NCI-H510A (cell line): ENCODE data around the gene EPHA5.
A peak's percentile ranks its signal among the peaks of the same experiment; 100 is the strongest.

Experiments used
- DNase-seq: peaks from one replicate; lab custom pipeline; 2025; lab: John Stamatoyannopoulos, UW

EPHA5 gene

GRCh38 chr4:65495439-65495838, 174.8 kb downstream of the EPHA5 start:
- DNase-seq = no peak

GRCh38 chr4:65482410-65482809, 187.9 kb downstream of the EPHA5 start:
- no peak for DNase-seq

- no peak for DNase-seq
Measured at GRCh38 chr4:65472531-65472930, 197.8 kb downstream of the EPHA5 start.

- DNase-seq = no peak
Measured at GRCh38 chr4:65467068-65467680, 203.1 kb downstream of the EPHA5 start.

- no peak for DNase-seq
Measured at GRCh38 chr4:65461781-65462180, 208.5 kb downstream of the EPHA5 start.

GRCh38 chr4:65457011-65457410, 213.3 kb downstream of the EPHA5 start:
- no peak for DNase-seq

- no peak for DNase-seq
Measured at GRCh38 chr4:65456579-65456978, 213.7 kb downstream of the EPHA5 start.

- DNase-seq = no peak
Measured at GRCh38 chr4:65453398-65453797, 216.9 kb downstream of the EPHA5 start.

- no peak for DNase-seq
Measured at GRCh38 chr4:65450899-65451298, 219.4 kb downstream of the EPHA5 start.

GRCh38 chr4:65437102-65437501, 233.2 kb downstream of the EPHA5 start:
- DNase-seq = no peak

- no peak for DNase-seq
Measured at GRCh38 chr4:65422109-65422508, 248.2 kb downstream of the EPHA5 start.

GRCh38 chr4:65420036-65420435, 250.3 kb downstream of the EPHA5 start:
- DNase-seq = no peak

- DNase-seq = peak; percentile 35
Measured at GRCh38 chr4:65416891-65417290, 253.4 kb downstream of the EPHA5 start.

GRCh38 chr4:65407483-65407882, 262.8 kb downstream of the EPHA5 start:
- no peak for DNase-seq

- no peak for DNase-seq
Measured at GRCh38 chr4:65401083-65401482, 269.2 kb downstream of the EPHA5 start.

GRCh38 chr4:65399084-65399483, 271.2 kb downstream of the EPHA5 start:
- DNase-seq = no peak

- DNase-seq = no peak
Measured at GRCh38 chr4:65393078-65393477, 277.2 kb downstream of the EPHA5 start.

GRCh38 chr4:65392488-65392887, 277.8 kb downstream of the EPHA5 start:
- no peak for DNase-seq

- DNase-seq = no peak
Measured at GRCh38 chr4:65391814-65392213, 278.5 kb downstream of the EPHA5 start.

GRCh38 chr4:65391382-65391781, 278.9 kb downstream of the EPHA5 start:
- no peak for DNase-seq

GRCh38 chr4:65386927-65387326, 283.4 kb downstream of the EPHA5 start:
- DNase-seq = no peak

- no peak for DNase-seq
Measured at GRCh38 chr4:65383589-65384305, 286.5 kb downstream of the EPHA5 start.

GRCh38 chr4:65381648-65382047, 288.6 kb downstream of the EPHA5 start:
- no peak for DNase-seq

GRCh38 chr4:65370709-65371108, 299.6 kb downstream of the EPHA5 start:
- DNase-seq = no peak
